HG03565 (cell line): ENCODE data around the gene ADM2.
A peak's percentile ranks its signal among the peaks of the same experiment; 100 is the strongest.

Experiments used
- ATAC-seq: cut with Tn5 transposase; IDR thresholded peaks from one replicate; pipeline ENCODE4 v1.9.1; 2021; ENCODE audit warnings: mild to moderate bottlenecking, moderate library complexity; ENCODE audit not compliant: unreplicated experiment

Gene ADM2

GRCh38 chr22:50523806-50524675, 42.7 kb downstream of the ADM2 start:
- ATAC-seq = no peak

- no peak for ATAC-seq
These were observed 43.3 kb downstream of the ADM2 start for GRCh38 chr22:50524676-50525103.

GRCh38 chr22:50525104-50525857, 43.9 kb downstream of the ADM2 start, which contains the start of gene SCO2:
TSS of gene SCO2 (minus strand) at chr22:50525598. CDS start at chr22:50524411, 1,187 bp downstream.
- ATAC-seq = peak; percentile 39

GRCh38 chr22:50525858-50526107, 44.4 kb downstream of the ADM2 start:
- ATAC-seq = no peak

GRCh38 chr22:50526108-50526833, 44.9 kb downstream of the ADM2 start:
- peak; percentile 17 for ATAC-seq

- no peak for ATAC-seq
These were observed 45.8 kb downstream of the ADM2 start for GRCh38 chr22:50526834-50527801.

- ATAC-seq = no peak
These were observed 46.8 kb downstream of the ADM2 start for GRCh38 chr22:50527921-50528681.

- ATAC-seq = no peak
These were observed 47.5 kb downstream of the ADM2 start for GRCh38 chr22:50528682-50529415.

- ATAC-seq = no peak
These were observed 48.1 kb downstream of the ADM2 start for GRCh38 chr22:50529416-50529896.

- ATAC-seq = peak; percentile 15
These were observed 48.7 kb downstream of the ADM2 start, which contains the start of gene TYMP for GRCh38 chr22:50529897-50530579. TSS of gene TYMP (minus strand) at chr22:50530012. CDS start at chr22:50529709, 303 bp downstream.

- ATAC-seq = no peak
These were observed 49.2 kb downstream of the ADM2 start for GRCh38 chr22:50530580-50530876.

GRCh38 chr22:50530877-50531545, 49.7 kb downstream of the ADM2 start:
- ATAC-seq = no peak

GRCh38 chr22:50531546-50531961, 50.2 kb downstream of the ADM2 start:
- peak; percentile 21 for ATAC-seq

- ATAC-seq = no peak
These were observed 50.8 kb downstream of the ADM2 start for GRCh38 chr22:50531962-50532674.

- no peak for ATAC-seq
These were observed 51.8 kb downstream of the ADM2 start for GRCh38 chr22:50532824-50533796.
